ENCODE measurements around the gene MPP3.

Gene MPP3

GRCh38 chr17:43760254-43760852 lies 72.6 kb downstream of the MPP3 start (continued):
- TF ChIP-seq ZBTB10 (tag by site-specific recombination; IDR thresholded peaks at IDR 0.05) (no peak), ZNF335 (tag by site-specific recombination; conservative IDR thresholded peaks at IDR 0.05) (no peak), ZFP69B (tag by site-specific recombination; IDR thresholded peaks at IDR 0.05) (no peak), KLF17 (tag by site-specific recombination; IDR thresholded peaks at IDR 0.05) (no peak; the same call in 1 of the 2 replicates), MEIS1 (CRISPR knock-in tag; IDR thresholded peaks at IDR 0.05; ENCODE audit: borderline replicate concordance) (no peak), ZBTB20 (tag by site-specific recombination; IDR thresholded peaks at IDR 0.05) (0 out of 2 replicates have a peak, but pooled peaks have one; percentile 25), IKZF3 (tag by site-specific recombination; IDR thresholded peaks at IDR 0.05) (peak; percentile 74), ZNF529 (tag by site-specific recombination; IDR thresholded peaks at IDR 0.05; ENCODE audit: insufficient replicate concordance) (no peak), ZNF514 (tag by site-specific recombination; IDR thresholded peaks at IDR 0.05) (no peak), ZNF830 (tag by site-specific recombination; IDR thresholded peaks at IDR 0.05; ENCODE audit: low read depth) (no peak), TSHZ1 (tag by site-specific recombination; IDR thresholded peaks at IDR 0.05; ENCODE audit: borderline replicate concordance) (no peak), BCL11A (tag by site-specific recombination; IDR thresholded peaks at IDR 0.05; ENCODE audit: low read depth) (no peak), ZNF140 (tag by site-specific recombination; IDR thresholded peaks at IDR 0.05) (no peak), ZNF148 (tag by site-specific recombination; IDR thresholded peaks at IDR 0.05; ENCODE audit: borderline replicate concordance) (no peak), PRDM1 (tag by site-specific recombination; IDR thresholded peaks at IDR 0.05) (peak; percentile 55), ZNF10 (tag by site-specific recombination; IDR thresholded peaks at IDR 0.05) (no peak), ZNF677 (tag by site-specific recombination; IDR thresholded peaks at IDR 0.05) (no peak), ZNF354C (tag by site-specific recombination; IDR thresholded peaks at IDR 0.05; ENCODE audit: borderline replicate concordance, low read depth) (no peak), ZNF366 (tag by site-specific recombination; conservative IDR thresholded peaks at IDR 0.05) (no peak; the same call in 1 of the 2 replicates), ZBTB17 (tag by site-specific recombination; IDR thresholded peaks at IDR 0.05) (peak; percentile 77), HOXC10 (CRISPR knock-in tag; IDR thresholded peaks at IDR 0.05) (no peak), PBX3 (CRISPR knock-in tag; IDR thresholded peaks at IDR 0.05) (no peak; the same call in 1 of the 2 replicates), ZNF658 (tag by site-specific recombination; IDR thresholded peaks at IDR 0.05) (no peak), ZNF629 (tag by site-specific recombination; IDR thresholded peaks at IDR 0.05) (peak; percentile 57; the same call in 1 of the 2 replicates), ZFP37 (tag by site-specific recombination; IDR thresholded peaks at IDR 0.05) (peak; percentile 76; the same call in 1 of the 2 replicates), ZNF302 (tag by site-specific recombination; IDR thresholded peaks at IDR 0.05; ENCODE audit: low read depth) (no peak), ZNF146 (tag by site-specific recombination; IDR thresholded peaks at IDR 0.05) (no peak), HOXD13 (CRISPR knock-in tag; IDR thresholded peaks at IDR 0.05; ENCODE audit: borderline replicate concordance) (no peak), ZNF473 (tag by site-specific recombination; IDR thresholded peaks at IDR 0.05) (no peak), ZNF785 (tag by site-specific recombination; IDR thresholded peaks at IDR 0.05) (no peak)
